HG03520 (cell line): ENCODE measurements around the gene LRRC53.

ENCODE experiments used
- ATAC-seq: cut with Tn5 transposase; IDR thresholded peaks from one replicate; pipeline ENCODE4 v1.9.1; 2021; ENCODE audit warnings: mild to moderate bottlenecking, moderate library complexity; ENCODE audit not compliant: unreplicated experiment

Gene LRRC53

GRCh38 chr1:74504125-74504932, 8.1 kb downstream of the LRRC53 start:
- peak; percentile 91 for ATAC-seq

GRCh38 chr1:74502858-74503257, 9.6 kb downstream of the LRRC53 start:
- no peak for ATAC-seq

- ATAC-seq, result no peak
Measured at GRCh38 chr1:74502432-74502831, 10.0 kb downstream of the LRRC53 start.

DNA sequence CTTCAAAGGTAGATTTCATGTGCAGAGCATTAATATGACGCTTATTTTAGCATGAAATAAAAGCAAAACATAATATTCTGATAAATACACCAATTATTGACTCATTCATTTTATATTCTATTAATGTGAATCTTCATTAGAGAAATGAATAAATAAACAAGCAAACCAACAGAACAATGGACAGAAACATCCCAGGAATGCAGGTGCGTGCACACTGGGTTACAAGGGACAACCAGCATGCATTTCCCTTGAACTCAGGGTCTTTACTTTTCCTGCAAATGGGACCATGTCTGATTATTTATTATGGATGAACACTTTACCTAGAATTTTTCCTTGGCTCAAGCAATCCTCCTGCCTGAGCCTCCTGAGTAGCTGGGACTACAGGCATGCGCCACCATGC, 13.5 kb downstream of the LRRC53 start:
- no peak for ATAC-seq

- ATAC-seq, result no peak
Measured at GRCh38 chr1:74496669-74497068, 15.7 kb downstream of the LRRC53 start.

GRCh38 chr1:74486036-74486435, 26.4 kb downstream of the LRRC53 start:
- no peak for ATAC-seq

- no peak for ATAC-seq
Measured at GRCh38 chr1:74485622-74486021, 26.8 kb downstream of the LRRC53 start.

- ATAC-seq, result no peak
Measured at GRCh38 chr1:74481607-74482006, 30.8 kb downstream of the LRRC53 start.

- no peak for ATAC-seq
Measured at GRCh38 chr1:74480068-74480467, 32.3 kb downstream of the LRRC53 start.

- no peak for ATAC-seq
Measured at GRCh38 chr1:74478979-74479378, 33.4 kb downstream of the LRRC53 start.

GRCh38 chr1:74474585-74474984, 37.8 kb downstream of the LRRC53 start:
- no peak for ATAC-seq

GRCh38 chr1:74471470-74471869, 40.9 kb downstream of the LRRC53 start:
- ATAC-seq, result no peak

- ATAC-seq, result no peak
Measured at GRCh38 chr1:74470936-74471335, 41.5 kb downstream of the LRRC53 start.

DNA sequence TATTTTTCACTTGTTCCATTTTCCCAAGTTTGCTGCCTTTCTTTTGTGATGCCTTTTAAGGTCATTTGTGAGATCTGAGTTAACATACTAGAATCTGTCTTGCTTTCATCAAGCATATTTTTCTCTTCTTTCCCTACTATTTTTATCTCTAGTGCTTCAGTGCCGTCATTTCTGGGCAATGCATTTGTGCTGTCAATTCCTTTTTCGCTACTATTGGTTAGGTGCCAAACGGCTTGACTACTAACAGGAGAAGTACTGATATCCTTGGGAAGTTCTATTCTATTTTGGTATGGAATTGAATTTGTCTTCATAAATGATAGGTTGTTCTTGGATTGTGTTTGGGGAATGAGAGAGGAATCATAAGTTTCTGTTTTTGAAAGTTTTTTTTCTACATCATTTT, 42.2 kb downstream of the LRRC53 start:
- ATAC-seq, result no peak

DNA sequence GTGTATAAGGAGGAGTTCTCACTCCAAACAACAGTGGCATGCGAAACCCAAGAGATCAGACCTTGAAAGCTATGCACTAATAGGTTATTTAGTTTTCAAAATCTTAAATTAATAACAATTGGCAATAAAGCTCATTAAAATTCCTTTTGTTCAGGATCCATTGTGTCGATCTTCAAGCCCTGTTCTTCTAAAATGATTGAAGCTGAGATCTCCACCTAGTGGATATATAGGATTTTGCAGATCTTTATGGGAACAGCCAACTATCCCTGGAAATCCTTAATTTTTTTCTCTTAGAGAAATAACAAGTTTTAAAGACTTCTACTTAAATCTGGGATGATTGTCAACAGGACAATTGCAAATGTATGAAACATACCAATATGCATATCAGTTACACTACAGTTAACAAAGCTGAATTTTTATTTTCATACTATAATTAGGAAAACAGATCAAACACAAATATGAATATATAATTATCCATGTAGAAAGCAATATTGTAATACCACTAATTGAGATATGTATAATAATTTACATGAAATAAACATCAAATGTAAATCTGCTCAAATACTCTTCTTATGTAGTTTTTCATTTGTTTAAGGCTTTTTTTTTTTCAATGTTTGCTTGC, 43.3 kb downstream of the LRRC53 start:
- peak; percentile 58 for ATAC-seq

- ATAC-seq, result no peak
Measured at GRCh38 chr1:74467786-74468377, 44.5 kb downstream of the LRRC53 start.

- no peak for ATAC-seq
Measured at GRCh38 chr1:74465193-74465681, 47.2 kb downstream of the LRRC53 start.

DNA sequence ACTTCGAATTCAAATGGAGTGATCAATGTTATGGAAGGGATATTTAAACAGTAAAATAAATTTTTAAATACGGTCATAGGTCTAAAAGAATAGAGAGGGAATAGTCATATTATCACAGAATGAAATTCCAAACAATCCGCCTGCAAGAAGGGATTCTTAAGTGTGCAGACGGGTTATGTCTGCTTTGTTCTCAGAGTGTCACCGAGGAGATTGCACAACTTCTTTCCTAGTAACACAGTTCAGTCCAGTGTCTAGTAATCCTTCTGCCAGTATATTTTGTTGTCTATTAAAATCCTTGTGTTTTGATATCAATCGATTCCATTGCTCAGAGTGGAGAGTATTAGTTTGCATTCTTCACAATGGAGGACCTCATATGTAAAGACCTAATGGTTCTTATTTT, 48.4 kb downstream of the LRRC53 start:
- no peak for ATAC-seq

- peak; percentile 88 for ATAC-seq
Measured at GRCh38 chr1:74463333-74463988, 49.0 kb downstream of the LRRC53 start.

GRCh38 chr1:74457253-74457652, 55.2 kb downstream of the LRRC53 start:
- ATAC-seq, result no peak

DNA sequence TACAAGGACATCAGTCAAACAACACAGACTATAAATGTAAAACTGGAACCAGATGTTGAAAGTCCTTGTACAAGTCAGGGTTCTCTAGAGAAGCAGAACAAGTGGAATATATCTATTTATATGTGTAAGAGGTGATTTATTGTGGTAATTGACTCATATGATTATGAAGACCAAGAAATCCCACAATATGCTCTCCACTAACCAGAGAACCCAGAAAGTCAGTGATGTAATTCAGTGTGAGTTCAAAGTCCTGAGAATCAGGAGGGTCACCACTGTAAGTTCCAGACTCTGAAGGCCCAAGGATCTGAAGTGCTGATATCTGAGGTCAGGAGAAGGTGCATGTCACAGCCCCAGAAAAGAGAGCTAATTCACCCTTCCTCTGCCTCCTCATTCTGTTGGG, 57.0 kb downstream of the LRRC53 start:
- no peak for ATAC-seq
